Measurements from ENCODE around the gene LRFN2.

DNA sequence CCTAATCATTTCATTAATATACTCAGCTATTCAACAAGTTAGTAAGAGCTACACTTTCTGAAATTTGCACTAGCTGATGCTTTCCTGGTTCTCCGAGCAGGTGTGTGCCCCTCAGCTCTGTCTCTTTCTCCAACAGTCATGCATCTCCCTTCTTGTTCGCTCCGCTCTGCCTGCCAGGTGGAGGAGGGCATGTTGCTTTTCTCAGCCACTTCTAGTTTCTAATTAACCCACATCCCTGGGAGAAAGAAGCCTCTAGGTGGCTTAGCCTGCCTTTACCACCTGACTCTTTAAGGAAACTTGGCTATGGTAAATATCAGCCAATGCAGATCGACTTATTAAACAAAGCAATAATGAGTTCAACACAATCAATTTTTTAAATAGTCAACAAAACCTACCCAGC is 34.2 kb downstream of the LRFN2 start:
- TF ChIP-seq, protein P1, sequence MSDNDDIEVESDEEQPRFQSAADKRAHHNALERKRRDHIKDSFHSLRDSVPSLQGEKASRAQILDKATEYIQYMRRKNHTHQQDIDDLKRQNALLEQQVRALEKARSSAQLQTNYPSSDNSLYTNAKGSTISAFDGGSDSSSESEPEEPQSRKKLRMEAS (IDR thresholded peaks at IDR 0.05), result no peak
- TF ChIP-seq, protein P2, sequence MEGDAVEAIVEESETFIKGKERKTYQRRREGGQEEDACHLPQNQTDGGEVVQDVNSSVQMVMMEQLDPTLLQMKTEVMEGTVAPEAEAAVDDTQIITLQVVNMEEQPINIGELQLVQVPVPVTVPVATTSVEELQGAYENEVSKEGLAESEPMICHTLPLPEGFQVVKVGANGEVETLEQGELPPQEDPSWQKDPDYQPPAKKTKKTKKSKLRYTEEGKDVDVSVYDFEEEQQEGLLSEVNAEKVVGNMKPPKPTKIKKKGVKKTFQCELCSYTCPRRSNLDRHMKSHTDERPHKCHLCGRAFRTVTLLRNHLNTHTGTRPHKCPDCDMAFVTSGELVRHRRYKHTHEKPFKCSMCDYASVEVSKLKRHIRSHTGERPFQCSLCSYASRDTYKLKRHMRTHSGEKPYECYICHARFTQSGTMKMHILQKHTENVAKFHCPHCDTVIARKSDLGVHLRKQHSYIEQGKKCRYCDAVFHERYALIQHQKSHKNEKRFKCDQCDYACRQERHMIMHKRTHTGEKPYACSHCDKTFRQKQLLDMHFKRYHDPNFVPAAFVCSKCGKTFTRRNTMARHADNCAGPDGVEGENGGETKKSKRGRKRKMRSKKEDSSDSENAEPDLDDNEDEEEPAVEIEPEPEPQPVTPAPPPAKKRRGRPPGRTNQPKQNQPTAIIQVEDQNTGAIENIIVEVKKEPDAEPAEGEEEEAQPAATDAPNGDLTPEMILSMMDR (IDR thresholded peaks at IDR 0.05; ENCODE audit: low read depth, low read length, missing input control), result no peak
- TF ChIP-seq EGR1 (IDR thresholded peaks at IDR 0.05; ENCODE audit: low read depth in 2 of 2), result no peak
- no peak for TF ChIP-seq GABPA (IDR thresholded peaks at IDR 0.05 in 1 of 2, conservative IDR thresholded peaks at IDR 0.05 in 1 of 2)
- TF ChIP-seq, protein P3, sequence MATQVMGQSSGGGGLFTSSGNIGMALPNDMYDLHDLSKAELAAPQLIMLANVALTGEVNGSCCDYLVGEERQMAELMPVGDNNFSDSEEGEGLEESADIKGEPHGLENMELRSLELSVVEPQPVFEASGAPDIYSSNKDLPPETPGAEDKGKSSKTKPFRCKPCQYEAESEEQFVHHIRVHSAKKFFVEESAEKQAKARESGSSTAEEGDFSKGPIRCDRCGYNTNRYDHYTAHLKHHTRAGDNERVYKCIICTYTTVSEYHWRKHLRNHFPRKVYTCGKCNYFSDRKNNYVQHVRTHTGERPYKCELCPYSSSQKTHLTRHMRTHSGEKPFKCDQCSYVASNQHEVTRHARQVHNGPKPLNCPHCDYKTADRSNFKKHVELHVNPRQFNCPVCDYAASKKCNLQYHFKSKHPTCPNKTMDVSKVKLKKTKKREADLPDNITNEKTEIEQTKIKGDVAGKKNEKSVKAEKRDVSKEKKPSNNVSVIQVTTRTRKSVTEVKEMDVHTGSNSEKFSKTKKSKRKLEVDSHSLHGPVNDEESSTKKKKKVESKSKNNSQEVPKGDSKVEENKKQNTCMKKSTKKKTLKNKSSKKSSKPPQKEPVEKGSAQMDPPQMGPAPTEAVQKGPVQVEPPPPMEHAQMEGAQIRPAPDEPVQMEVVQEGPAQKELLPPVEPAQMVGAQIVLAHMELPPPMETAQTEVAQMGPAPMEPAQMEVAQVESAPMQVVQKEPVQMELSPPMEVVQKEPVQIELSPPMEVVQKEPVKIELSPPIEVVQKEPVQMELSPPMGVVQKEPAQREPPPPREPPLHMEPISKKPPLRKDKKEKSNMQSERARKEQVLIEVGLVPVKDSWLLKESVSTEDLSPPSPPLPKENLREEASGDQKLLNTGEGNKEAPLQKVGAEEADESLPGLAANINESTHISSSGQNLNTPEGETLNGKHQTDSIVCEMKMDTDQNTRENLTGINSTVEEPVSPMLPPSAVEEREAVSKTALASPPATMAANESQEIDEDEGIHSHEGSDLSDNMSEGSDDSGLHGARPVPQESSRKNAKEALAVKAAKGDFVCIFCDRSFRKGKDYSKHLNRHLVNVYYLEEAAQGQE (IDR thresholded peaks at IDR 0.05), result no peak
- no peak for TF ChIP-seq FOXA1 (IDR thresholded peaks at IDR 0.05)
